Stimulated activated naive B cell treated with anti-CD40 and anti-IgM and Interleukin-4, amounts not matched to agents 10 μg/mL and 1 μg/mL and 100 μg/mL, for 72 hours (primary cell): ENCODE results near the gene MDN1.
"Not testable (repeated sequence)": the region's sequence is repeated elsewhere in the genome, so short reads cannot be mapped to it uniquely, and the experiment has no call there.

Source experiments
- ATAC-seq, 2 donors: fragments of 150-1000 bp; cut with Tn5 transposase; replicated peaks; 2 replicates each; pipeline ENCODE4 v1.10.0; 2021; ENCODE audit warnings: moderate library complexity in 1 of 2
- DNase-seq: peaks from one replicate; pipeline ENCODE4 v3.0.0; 2021
- H3K27ac Mint-ChIP-seq: one replicate; pipeline ENCODE4 v1.8.0; 2022; ENCODE audit warnings: mild to moderate bottlenecking, mixed read lengths
- H3K27me3 Mint-ChIP-seq, 2 donors: one replicate each; pipeline ENCODE4 v1.8.0; 2022; ENCODE audit warnings: mixed read lengths in 2 of 2
- H3K36me3 Mint-ChIP-seq, 2 donors: one replicate each; pipeline ENCODE4 v1.8.0; 2022; ENCODE audit warnings: mixed read lengths in 2 of 2, mild to moderate bottlenecking in 1 of 2
- H3K4me1 Mint-ChIP-seq, 2 donors: one replicate each; pipeline ENCODE4 v1.8.0; 2022; ENCODE audit warnings: mixed read lengths in 2 of 2, mild to moderate bottlenecking in 1 of 2
- H3K4me3 Mint-ChIP-seq, 2 donors: one replicate each; pipeline ENCODE4 v1.8.0; 2022; ENCODE audit warnings: mild to moderate bottlenecking in 2 of 2, mixed read lengths in 2 of 2, moderate library complexity in 1 of 2
- H3K9me3 Mint-ChIP-seq, 2 donors: one replicate each; pipeline ENCODE4 v1.8.0; 2022; ENCODE audit warnings: mixed read lengths in 2 of 2, mild to moderate bottlenecking in 1 of 2

MDN1 gene

GRCh38 chr6:89657445-89658158, 162.0 kb downstream of the MDN1 start:
- DNase-seq (no peak), ATAC-seq (no peak)
- H3K4me1 Mint-ChIP-seq = no peaks in the 10 kb centered on the region
- no peaks in the 10 kb centered on the region for H3K9me3 Mint-ChIP-seq
- no peak overlapping the region for H3K4me3 Mint-ChIP-seq
- no peaks in the 10 kb centered on the region for H3K27me3 Mint-ChIP-seq
- H3K36me3 Mint-ChIP-seq = peaks cover 42 to 61% of the 10 kb centered on the region in 2 donors
- no peak overlapping the region for H3K27ac Mint-ChIP-seq

DNA sequence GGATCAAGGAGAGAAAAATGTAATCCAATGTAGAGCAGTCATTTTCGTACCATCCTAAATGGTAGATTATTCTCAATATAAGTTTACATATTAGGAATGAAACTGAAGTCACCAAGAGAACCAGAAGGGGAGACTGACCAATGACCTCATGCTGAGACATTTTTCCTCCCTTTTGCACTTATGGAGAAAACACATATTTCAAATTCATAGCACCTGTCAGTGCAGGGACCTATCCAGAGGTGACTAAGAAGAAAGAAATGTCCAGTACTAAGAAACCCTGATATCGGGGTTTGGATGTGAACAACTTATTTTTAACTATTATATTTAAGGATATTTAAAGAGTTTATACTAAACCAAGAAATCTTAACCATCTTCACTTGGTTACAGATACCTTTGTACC, 164.5 kb downstream of the MDN1 start:
- H3K27ac Mint-ChIP-seq = no peak overlapping the region
- H3K4me1 Mint-ChIP-seq = no peaks in the 10 kb centered on the region
- ATAC-seq (no peak), DNase-seq (no peak)
- H3K36me3 Mint-ChIP-seq = peaks cover 34 to 53% of the 10 kb centered on the region in 2 donors
- H3K27me3 Mint-ChIP-seq = no peaks in the 10 kb centered on the region
- no peak overlapping the region for H3K4me3 Mint-ChIP-seq
- no peaks in the 10 kb centered on the region for H3K9me3 Mint-ChIP-seq

GRCh38 chr6:89650579-89650978, 169.0 kb downstream of the MDN1 start:
- DNase-seq = no peak
- no peaks in the 10 kb centered on the region for H3K4me1 Mint-ChIP-seq
- no peak overlapping the region for H3K4me3 Mint-ChIP-seq
- no peak for ATAC-seq
- no peaks in the 10 kb centered on the region for H3K27me3 Mint-ChIP-seq
- no peaks in the 10 kb centered on the region for H3K9me3 Mint-ChIP-seq
- H3K27ac Mint-ChIP-seq = no peak overlapping the region
- peaks cover 34 to 48% of the 10 kb centered on the region in 2 donors for H3K36me3 Mint-ChIP-seq

DNA sequence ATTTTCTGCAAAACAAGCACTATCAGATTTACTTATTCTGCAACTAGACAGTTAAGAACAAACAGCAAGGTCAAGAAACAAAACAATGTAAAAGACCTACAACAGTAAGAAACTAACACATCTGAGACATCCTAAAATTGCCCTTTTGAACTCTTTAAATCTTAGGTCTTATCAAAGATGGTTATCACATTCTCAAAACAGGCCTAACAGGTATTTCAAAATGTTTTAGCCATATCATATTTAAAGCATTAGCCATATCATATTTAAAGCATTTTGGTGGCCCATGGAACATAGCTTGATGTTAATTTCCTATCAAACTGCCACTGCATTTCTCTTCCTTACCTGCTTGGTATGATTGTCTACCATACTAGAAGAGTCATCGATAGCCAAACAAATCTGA, 169.9 kb downstream of the MDN1 start:
- Mint-ChIP-seq H3K9me3 (no peaks in the 10 kb centered on the region), H3K36me3 (peaks cover 35 to 46% of the 10 kb centered on the region in 2 donors), H3K27ac (no peak overlapping the region), H3K4me1 (peaks cover 0 to 3% of the 10 kb centered on the region in 2 donors), H3K4me3 (no peak overlapping the region), H3K27me3 (no peaks in the 10 kb centered on the region)
- ATAC-seq (no peak), DNase-seq (no peak)

DNA sequence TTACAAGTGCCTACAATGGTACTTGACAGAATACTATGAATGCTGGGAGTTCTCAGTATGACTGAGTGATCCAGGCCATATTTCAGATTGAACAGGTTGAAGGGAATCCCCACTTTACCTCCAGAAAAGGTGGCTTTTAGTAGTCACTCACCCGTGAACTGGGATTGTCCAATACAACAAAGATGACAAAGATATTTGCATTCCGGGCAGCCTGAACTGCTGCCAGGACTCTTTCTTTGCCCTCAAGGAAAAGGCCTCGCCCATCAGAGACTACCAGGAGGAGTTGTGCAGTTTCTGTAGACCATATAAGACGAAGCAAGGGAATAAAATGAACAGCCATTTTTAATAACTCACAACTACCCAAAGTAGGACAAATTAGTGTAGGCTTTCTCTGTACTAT, 174.7 kb downstream of the MDN1 start:
- peaks cover 0 to 11% of the 10 kb centered on the region in 2 donors for H3K4me1 Mint-ChIP-seq
- H3K9me3 Mint-ChIP-seq = no peaks in the 10 kb centered on the region
- no peak overlapping the region for H3K4me3 Mint-ChIP-seq
- H3K36me3 Mint-ChIP-seq = peaks cover 39 to 55% of the 10 kb centered on the region in 2 donors
- DNase-seq (no peak), ATAC-seq (no peak)
- peak overlapping the region; percentile 59 for H3K27ac Mint-ChIP-seq
- no peaks in the 10 kb centered on the region for H3K27me3 Mint-ChIP-seq

- H3K27me3 Mint-ChIP-seq = no peaks in the 10 kb centered on the region
- no peak overlapping the region for H3K27ac Mint-ChIP-seq
- no peaks in the 10 kb centered on the region for H3K9me3 Mint-ChIP-seq
- H3K4me3 Mint-ChIP-seq = no peak overlapping the region
- peaks cover 35 to 56% of the 10 kb centered on the region in 2 donors for H3K36me3 Mint-ChIP-seq
- DNase-seq (no peak), ATAC-seq (no peak)
- H3K4me1 Mint-ChIP-seq = peaks cover 13 to 15% of the 10 kb centered on the region in 2 donors
Observed at GRCh38 chr6:89643406-89643805, 176.2 kb downstream of the MDN1 start.

GRCh38 chr6:89642956-89643355, 176.6 kb downstream of the MDN1 start:
- Mint-ChIP-seq H3K9me3 (no peaks in the 10 kb centered on the region), H3K4me3 (no peak overlapping the region), H3K27me3 (no peaks in the 10 kb centered on the region), H3K4me1 (peaks cover 13 to 15% of the 10 kb centered on the region in 2 donors), H3K27ac (no peak overlapping the region), H3K36me3 (peaks cover 35 to 56% of the 10 kb centered on the region in 2 donors)
- ATAC-seq = no peak
- no peak for DNase-seq

DNA sequence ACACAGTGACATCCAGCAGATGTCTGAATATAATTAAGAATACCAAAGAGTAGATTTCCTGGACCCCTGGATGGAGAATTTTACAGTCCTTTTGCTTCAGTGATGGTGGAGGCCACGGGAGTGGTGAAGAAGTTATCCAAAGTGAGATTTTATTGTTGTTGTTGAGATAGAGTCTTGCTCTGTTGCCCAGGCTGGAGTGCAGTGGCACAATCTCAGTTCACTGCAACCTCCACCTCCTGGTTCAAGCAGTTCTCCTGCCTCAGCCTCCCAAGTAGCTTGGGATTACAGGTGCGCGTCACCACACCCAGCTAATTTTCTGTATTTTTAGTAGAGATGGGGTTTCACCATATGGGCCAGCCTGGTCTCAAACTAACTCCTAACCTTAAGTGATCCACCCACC, 178.0 kb downstream of the MDN1 start:
- H3K27me3 Mint-ChIP-seq, DNase-seq, H3K4me3 Mint-ChIP-seq, ATAC-seq, H3K9me3 Mint-ChIP-seq, H3K27ac Mint-ChIP-seq: not testable (repeated sequence)
- Mint-ChIP-seq H3K4me1 (peaks cover 13 to 15% of the 10 kb centered on the region in 2 donors), H3K36me3 (peaks cover 29 to 50% of the 10 kb centered on the region in 2 donors)

DNA sequence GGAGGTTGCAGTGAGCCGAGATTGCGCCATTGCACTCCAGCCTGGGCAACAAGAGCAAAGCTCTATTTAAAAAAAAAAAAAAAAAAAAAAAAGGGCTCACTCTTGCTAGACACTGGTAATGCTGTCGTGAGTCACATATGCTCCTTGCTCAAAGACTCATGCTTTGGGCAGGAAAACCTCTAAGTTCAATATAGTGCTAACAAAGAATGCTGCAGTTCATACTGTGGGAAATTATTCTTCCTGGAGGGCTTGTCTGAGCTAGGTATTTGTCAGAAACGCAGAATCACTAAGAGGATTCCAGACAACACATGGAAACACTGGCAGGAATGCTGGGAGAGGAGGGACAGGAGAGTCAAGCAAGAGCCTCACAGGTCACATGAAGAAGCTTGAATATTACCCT, 178.8 kb downstream of the MDN1 start:
- peaks cover 31 to 52% of the 10 kb centered on the region in 2 donors for H3K36me3 Mint-ChIP-seq
- H3K27ac Mint-ChIP-seq = no peak overlapping the region
- H3K4me3 Mint-ChIP-seq = no peak overlapping the region
- no peak for DNase-seq
- H3K27me3 Mint-ChIP-seq = no peaks in the 10 kb centered on the region
- H3K9me3 Mint-ChIP-seq = no peaks in the 10 kb centered on the region
- no peak for ATAC-seq
- peaks cover 16 to 17% of the 10 kb centered on the region in 2 donors for H3K4me1 Mint-ChIP-seq

- H3K27ac Mint-ChIP-seq = peak within 1 kb of the TSS; percentile 99
- H3K9me3 Mint-ChIP-seq = no peaks in the 10 kb centered on the region
- H3K36me3 Mint-ChIP-seq = peaks cover 28 to 51% of the 10 kb centered on the region in 2 donors
- peak within 1 kb of the TSS; percentile 87 to 96 for H3K4me3 Mint-ChIP-seq
- DNase-seq (peak; percentile 92), ATAC-seq (peak; percentile 97)
- H3K27me3 Mint-ChIP-seq = no peaks in the 10 kb centered on the region
- peaks cover 11 to 19% of the 10 kb centered on the region in 2 donors for H3K4me1 Mint-ChIP-seq
Observed at GRCh38 chr6:89638320-89639195, 181.0 kb downstream of the MDN1 start, which contains the start of gene LYRM2. Gene LYRM2 (minus strand): TSS chr6:89638747. CDS start chr6:89638716, 31 bp downstream.

GRCh38 chr6:89637960-89638319, 181.7 kb downstream of the MDN1 start:
- Mint-ChIP-seq H3K27me3 (no peaks in the 10 kb centered on the region), H3K4me3 (peak overlapping the region; percentile 87 to 96), H3K4me1 (peaks cover 12 to 19% of the 10 kb centered on the region in 2 donors), H3K36me3 (peaks cover 25 to 49% of the 10 kb centered on the region in 2 donors), H3K9me3 (no peaks in the 10 kb centered on the region), H3K27ac (peak overlapping the region; percentile 99)
- DNase-seq (peak; percentile 3), ATAC-seq (peak; percentile 5)

DNA sequence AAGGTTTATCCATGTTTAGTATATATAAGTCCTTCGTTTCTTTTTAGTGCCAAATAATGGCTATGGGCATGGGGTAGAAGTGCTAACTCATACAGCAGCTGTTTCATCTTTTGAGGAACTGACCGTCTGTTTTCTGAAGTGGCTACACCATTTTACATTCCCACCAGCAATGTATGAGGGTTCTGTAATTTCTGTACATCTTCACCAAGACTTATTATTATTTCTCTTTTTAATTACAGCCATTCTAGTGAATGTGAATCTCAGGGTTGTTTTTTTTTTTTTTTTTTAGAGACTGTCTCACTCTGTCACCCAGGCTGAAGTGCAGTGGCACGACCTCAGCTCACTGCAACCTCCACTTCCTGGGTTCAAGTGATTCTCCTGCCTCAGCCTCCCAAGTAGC, 183.2 kb downstream of the MDN1 start:
- not testable (repeated sequence) for H3K27ac Mint-ChIP-seq, H3K27me3 Mint-ChIP-seq, H3K9me3 Mint-ChIP-seq, H3K4me3 Mint-ChIP-seq, ATAC-seq, DNase-seq
- Mint-ChIP-seq H3K36me3 (peaks cover 24 to 43% of the 10 kb centered on the region in 2 donors), H3K4me1 (peaks cover 13 to 19% of the 10 kb centered on the region in 2 donors)

DNA sequence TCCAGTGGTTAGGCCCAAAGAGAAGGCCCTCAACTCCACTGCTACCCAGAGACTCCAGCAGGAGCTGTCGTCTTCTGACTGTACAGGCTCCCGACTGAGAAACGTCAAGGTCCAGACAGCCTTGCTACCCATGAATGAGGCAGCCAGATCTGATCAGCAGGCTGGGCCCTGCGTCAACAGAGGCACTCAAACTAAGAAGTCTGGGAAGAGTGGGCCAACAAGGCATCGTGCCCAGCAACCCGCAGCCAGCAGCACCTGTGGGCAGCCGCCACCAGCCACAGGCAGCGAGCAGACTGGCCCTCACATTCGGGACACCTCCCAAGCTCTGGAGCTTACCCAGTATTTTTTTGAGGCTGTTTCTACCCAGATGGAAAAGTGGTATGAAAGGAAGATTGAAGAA, 189.1 kb downstream of the MDN1 start:
- Mint-ChIP-seq H3K27me3 (no peaks in the 10 kb centered on the region), H3K4me1 (peaks cover 0 to 2% of the 10 kb centered on the region in 2 donors), H3K4me3 (no peak overlapping the region), H3K27ac (no peak overlapping the region), H3K36me3 (peaks cover 24 to 43% of the 10 kb centered on the region in 2 donors), H3K9me3 (no peaks in the 10 kb centered on the region)
- no peak for DNase-seq
- ATAC-seq = no peak

- Mint-ChIP-seq H3K27me3 (no peaks in the 10 kb centered on the region), H3K4me1 (peaks cover 3 to 5% of the 10 kb centered on the region in 2 donors), H3K27ac (peak overlapping the region; percentile 54), H3K36me3 (peaks cover 19 to 29% of the 10 kb centered on the region in 2 donors), H3K4me3 (no peak overlapping the region), H3K9me3 (no peaks in the 10 kb centered on the region)
- DNase-seq (no peak), ATAC-seq (no peak)
Observed at GRCh38 chr6:89623749-89624148, 195.8 kb downstream of the MDN1 start.
